Activated T-helper 17 cell treated with anti-CD3 and anti-CD28 coated beads, Interleukin-2, amount 50 U/mL, for 72 hours (primary cell): ENCODE measurements around the gene DPF3. TPM values are rescaled to one million over a fixed set of nuclear protein-coding genes. Genes with fewer than 3 reads are reported as not detected.
A peak's percentile ranks its signal among the peaks of the same experiment; 100 is the strongest.

ENCODE experiments used
- ATAC-seq: fragments of 150-1000 bp; cut with Tn5 transposase; replicated peaks from 2 replicates; pipeline ENCODE4 v1.10.0; 2021; ENCODE audit warnings: mild to moderate bottlenecking, moderate library complexity
- H3K27ac Mint-ChIP-seq: one replicate; pipeline ENCODE4 v1.8.0; 2022; ENCODE audit warnings: mixed read lengths
- H3K27me3 Mint-ChIP-seq: one replicate; pipeline ENCODE4 v1.8.0; 2022; ENCODE audit warnings: mixed read lengths
- H3K36me3 Mint-ChIP-seq: one replicate; pipeline ENCODE4 v1.8.0; 2022; ENCODE audit warnings: low read depth, mild to moderate bottlenecking, mixed read lengths
- H3K4me1 Mint-ChIP-seq: one replicate; pipeline ENCODE4 v1.8.0; 2022; ENCODE audit warnings: mixed read lengths
- H3K4me3 Mint-ChIP-seq: one replicate; pipeline ENCODE4 v1.8.0; 2022; ENCODE audit warnings: mild to moderate bottlenecking, mixed read lengths
- H3K9me3 Mint-ChIP-seq: one replicate; pipeline ENCODE4 v1.8.0; 2022; ENCODE audit warnings: mixed read lengths
- total RNA-seq, 2 donors: library from RNA; stranded (reverse); gene quantifications; one replicate each; pipeline ENCODE4 v1.2.3, GENCODE V29; 2022

The DPF3 gene
- total RNA-seq, 2 donors from 2014 or later, result 0.13 to 0.30 TPM

- Mint-ChIP-seq H3K4me3 (peak overlapping the region; percentile 87), H3K4me1 (peaks cover 19% of the 10 kb centered on the region), H3K27me3 (peaks cover 35% of the 10 kb centered on the region), H3K27ac (peak overlapping the region; percentile 39), H3K9me3 (no peaks in the 10 kb centered on the region), H3K36me3 (no peaks in the 10 kb centered on the region)
- ATAC-seq, result no peak
Observed at GRCh38 chr14:72894323-72894622, 372 bp upstream of the DPF3 start.

- peaks cover 35% of the 10 kb centered on the region for H3K27me3 Mint-ChIP-seq
- ATAC-seq, result peak; percentile 17
- peak overlapping the region; percentile 87 for H3K4me3 Mint-ChIP-seq
- peak overlapping the region; percentile 85 for H3K27ac Mint-ChIP-seq
- no peaks in the 10 kb centered on the region for H3K36me3 Mint-ChIP-seq
- peaks cover 19% of the 10 kb centered on the region for H3K4me1 Mint-ChIP-seq
- no peaks in the 10 kb centered on the region for H3K9me3 Mint-ChIP-seq
Observed at GRCh38 chr14:72892879-72893635, 844 bp downstream of the DPF3 start.

GRCh38 chr14:72892103-72892878 is 1.6 kb downstream of the DPF3 start:
- H3K27ac Mint-ChIP-seq, result peak overlapping the region; percentile 85
- peaks cover 19% of the 10 kb centered on the region for H3K4me1 Mint-ChIP-seq
- ATAC-seq, result no peak
- H3K4me3 Mint-ChIP-seq, result peak overlapping the region; percentile 87
- H3K36me3 Mint-ChIP-seq, result no peaks in the 10 kb centered on the region
- H3K9me3 Mint-ChIP-seq, result no peaks in the 10 kb centered on the region
- peaks cover 33% of the 10 kb centered on the region for H3K27me3 Mint-ChIP-seq

GRCh38 chr14:72891666-72892102 is 2.2 kb downstream of the DPF3 start:
- H3K27ac Mint-ChIP-seq, result no peak overlapping the region
- H3K4me1 Mint-ChIP-seq, result peaks cover 19% of the 10 kb centered on the region
- H3K4me3 Mint-ChIP-seq, result peak overlapping the region; percentile 87
- peaks cover 32% of the 10 kb centered on the region for H3K27me3 Mint-ChIP-seq
- no peaks in the 10 kb centered on the region for H3K36me3 Mint-ChIP-seq
- ATAC-seq, result no peak
- no peaks in the 10 kb centered on the region for H3K9me3 Mint-ChIP-seq

GRCh38 chr14:72889366-72889765 is 4.5 kb downstream of the DPF3 start:
- Mint-ChIP-seq H3K9me3 (no peaks in the 10 kb centered on the region), H3K27ac (no peak overlapping the region), H3K27me3 (peaks cover 20% of the 10 kb centered on the region), H3K36me3 (no peaks in the 10 kb centered on the region), H3K4me3 (no peak overlapping the region), H3K4me1 (peaks cover 15% of the 10 kb centered on the region)
- no peak for ATAC-seq

- no peak for ATAC-seq
- no peak overlapping the region for H3K27ac Mint-ChIP-seq
- no peaks in the 10 kb centered on the region for H3K9me3 Mint-ChIP-seq
- no peaks in the 10 kb centered on the region for H3K36me3 Mint-ChIP-seq
- H3K27me3 Mint-ChIP-seq, result peaks cover 20% of the 10 kb centered on the region
- no peak overlapping the region for H3K4me3 Mint-ChIP-seq
- H3K4me1 Mint-ChIP-seq, result peaks cover 9% of the 10 kb centered on the region
Observed at GRCh38 chr14:72888636-72889201, 5.2 kb downstream of the DPF3 start.

GRCh38 chr14:72888192-72888591 is 5.7 kb downstream of the DPF3 start:
- Mint-ChIP-seq H3K9me3 (no peaks in the 10 kb centered on the region), H3K4me1 (peaks cover 8% of the 10 kb centered on the region), H3K27ac (no peak overlapping the region), H3K36me3 (no peaks in the 10 kb centered on the region), H3K27me3 (peaks cover 20% of the 10 kb centered on the region), H3K4me3 (no peak overlapping the region)
- ATAC-seq, result no peak

- ATAC-seq, result no peak
- no peaks in the 10 kb centered on the region for H3K9me3 Mint-ChIP-seq
- peaks cover 4% of the 10 kb centered on the region for H3K4me1 Mint-ChIP-seq
- no peak overlapping the region for H3K4me3 Mint-ChIP-seq
- H3K27ac Mint-ChIP-seq, result no peak overlapping the region
- no peaks in the 10 kb centered on the region for H3K36me3 Mint-ChIP-seq
- H3K27me3 Mint-ChIP-seq, result peaks cover 16% of the 10 kb centered on the region
Observed at GRCh38 chr14:72887514-72887913, 6.4 kb downstream of the DPF3 start.

GRCh38 chr14:72884386-72884785 is 9.5 kb downstream of the DPF3 start:
- no peak for ATAC-seq
- no peak overlapping the region for H3K27ac Mint-ChIP-seq
- no peaks in the 10 kb centered on the region for H3K27me3 Mint-ChIP-seq
- no peak overlapping the region for H3K4me3 Mint-ChIP-seq
- H3K36me3 Mint-ChIP-seq, result no peaks in the 10 kb centered on the region
- no peaks in the 10 kb centered on the region for H3K4me1 Mint-ChIP-seq
- H3K9me3 Mint-ChIP-seq, result no peaks in the 10 kb centered on the region

- Mint-ChIP-seq H3K27ac (no peak overlapping the region), H3K4me1 (no peaks in the 10 kb centered on the region), H3K9me3 (no peaks in the 10 kb centered on the region), H3K27me3 (no peaks in the 10 kb centered on the region), H3K4me3 (no peak overlapping the region), H3K36me3 (no peaks in the 10 kb centered on the region)
- peak; percentile 57 for ATAC-seq
Observed at GRCh38 chr14:72883961-72884360, 9.9 kb downstream of the DPF3 start.

- no peaks in the 10 kb centered on the region for H3K4me1 Mint-ChIP-seq
- H3K9me3 Mint-ChIP-seq, result no peaks in the 10 kb centered on the region
- H3K27ac Mint-ChIP-seq, result no peak overlapping the region
- no peak for ATAC-seq
- H3K4me3 Mint-ChIP-seq, result no peak overlapping the region
- H3K27me3 Mint-ChIP-seq, result no peaks in the 10 kb centered on the region
- no peaks in the 10 kb centered on the region for H3K36me3 Mint-ChIP-seq
Observed at GRCh38 chr14:72883109-72883508, 10.8 kb downstream of the DPF3 start.

GRCh38 chr14:72882463-72882862 is 11.4 kb downstream of the DPF3 start:
- no peaks in the 10 kb centered on the region for H3K36me3 Mint-ChIP-seq
- no peak overlapping the region for H3K27ac Mint-ChIP-seq
- no peak overlapping the region for H3K4me3 Mint-ChIP-seq
- no peaks in the 10 kb centered on the region for H3K9me3 Mint-ChIP-seq
- ATAC-seq, result no peak
- H3K4me1 Mint-ChIP-seq, result no peaks in the 10 kb centered on the region
- no peaks in the 10 kb centered on the region for H3K27me3 Mint-ChIP-seq

GRCh38 chr14:72882047-72882446 is 11.9 kb downstream of the DPF3 start:
- H3K4me3 Mint-ChIP-seq, result no peak overlapping the region
- no peaks in the 10 kb centered on the region for H3K36me3 Mint-ChIP-seq
- H3K27me3 Mint-ChIP-seq, result no peaks in the 10 kb centered on the region
- no peaks in the 10 kb centered on the region for H3K4me1 Mint-ChIP-seq
- no peak overlapping the region for H3K27ac Mint-ChIP-seq
- no peaks in the 10 kb centered on the region for H3K9me3 Mint-ChIP-seq
- ATAC-seq, result no peak

GRCh38 chr14:72881543-72881942 is 12.4 kb downstream of the DPF3 start:
- H3K4me1 Mint-ChIP-seq, result no peaks in the 10 kb centered on the region
- no peak for ATAC-seq
- no peaks in the 10 kb centered on the region for H3K9me3 Mint-ChIP-seq
- no peaks in the 10 kb centered on the region for H3K27me3 Mint-ChIP-seq
- no peak overlapping the region for H3K4me3 Mint-ChIP-seq
- no peaks in the 10 kb centered on the region for H3K36me3 Mint-ChIP-seq
- H3K27ac Mint-ChIP-seq, result no peak overlapping the region

- no peaks in the 10 kb centered on the region for H3K4me1 Mint-ChIP-seq
- H3K9me3 Mint-ChIP-seq, result no peaks in the 10 kb centered on the region
- H3K4me3 Mint-ChIP-seq, result no peak overlapping the region
- no peaks in the 10 kb centered on the region for H3K27me3 Mint-ChIP-seq
- H3K36me3 Mint-ChIP-seq, result no peaks in the 10 kb centered on the region
- H3K27ac Mint-ChIP-seq, result no peak overlapping the region
- ATAC-seq, result no peak
Observed at GRCh38 chr14:72880820-72881219, 13.1 kb downstream of the DPF3 start.
